Measurements from ENCODE around the gene PLCL2.

Gene PLCL2

DNA sequence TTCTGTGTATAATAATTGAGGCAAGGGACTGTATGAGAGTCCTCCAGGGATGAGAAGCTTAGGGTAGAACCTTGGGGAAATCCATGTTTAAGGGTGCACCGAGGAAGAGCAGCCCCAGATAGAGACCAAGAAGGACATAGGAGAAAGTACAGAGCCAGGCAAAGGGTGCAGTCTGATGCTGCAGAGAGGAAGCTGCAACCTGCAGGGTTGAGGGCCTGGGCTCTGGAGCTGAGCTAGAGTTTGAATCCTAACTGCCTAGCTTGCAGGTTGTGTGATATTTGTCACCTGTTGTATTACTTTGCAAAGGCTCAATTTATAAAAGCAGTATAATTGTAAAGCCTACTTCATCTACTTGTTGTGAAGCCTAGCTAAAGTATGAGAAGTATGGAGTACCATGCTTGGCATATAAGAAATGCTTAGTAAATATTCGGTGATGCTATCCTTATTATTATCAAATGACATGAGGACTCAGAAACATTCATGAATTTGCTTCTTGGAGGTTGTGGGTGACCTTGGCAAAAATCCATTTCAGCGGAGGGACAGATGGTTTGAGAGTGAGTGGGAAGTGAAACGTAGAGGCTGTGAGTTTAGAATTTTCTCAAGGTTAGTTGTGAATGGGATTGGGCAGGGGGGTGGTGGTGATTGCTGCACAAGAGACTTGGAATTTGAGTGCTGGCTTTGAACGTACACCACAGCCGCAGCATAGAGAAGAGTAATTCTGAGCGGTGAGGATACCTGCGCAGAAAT lies 43.8 kb downstream of the PLCL2 start:
- no peak overlapping the region for H3K4me3 ChIP-seq (ENCODE audit: low read length)
- no peak overlapping the region for H3K9ac ChIP-seq (ENCODE audit: low read depth, low read length)
- no peaks in the 10 kb centered on the region for H3K27me3 ChIP-seq (ENCODE audit: insufficient read depth, low read length)
- peaks cover 6% of the 10 kb centered on the region for H3K4me1 ChIP-seq (ENCODE audit: insufficient read depth, low read length)
- no peaks in the 10 kb centered on the region for H3K36me3 ChIP-seq (ENCODE audit: insufficient read depth, low read length)
- H3K9me3 ChIP-seq (ENCODE audit: insufficient read depth, low read depth, low read length), result 0 out of 2 replicates have a peak, but pooled peaks cover 7% of the 10 kb centered on the region
- no peak overlapping the region for H3K27ac ChIP-seq (ENCODE audit: low read depth, low read length)
- 71% methylated on average over 6 of the region's 8 CpGs for WGBS

DNA sequence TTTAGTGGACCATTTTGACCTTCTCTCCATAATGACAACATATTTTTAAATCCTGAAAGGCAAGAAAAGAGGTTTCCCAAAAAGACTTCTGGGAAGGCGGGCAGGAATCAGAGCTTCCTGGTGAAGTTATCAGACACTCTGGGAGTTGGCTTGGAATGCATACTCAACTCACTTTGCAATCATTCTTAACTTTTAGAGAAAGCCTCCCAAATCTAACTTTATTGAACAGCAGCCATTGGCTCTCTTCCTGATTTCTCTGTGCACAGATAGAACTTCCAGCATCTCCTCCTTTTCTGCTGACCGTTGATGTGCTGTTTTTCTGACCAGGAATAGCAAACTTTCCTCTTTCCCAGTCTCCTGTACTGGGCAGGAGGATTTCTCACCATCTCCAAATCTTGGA lies 44.6 kb downstream of the PLCL2 start:
- Histone ChIP-seq H3K27ac (ENCODE audit: low read depth, low read length) (no peak overlapping the region), H3K4me3 (ENCODE audit: low read length) (no peak overlapping the region), H3K27me3 (ENCODE audit: insufficient read depth, low read length) (no peaks in the 10 kb centered on the region), H3K36me3 (ENCODE audit: insufficient read depth, low read length) (no peaks in the 10 kb centered on the region), H3K9ac (ENCODE audit: low read depth, low read length) (no peak overlapping the region), H3K9me3 (ENCODE audit: insufficient read depth, low read depth, low read length) (0 out of 2 replicates have a peak, but pooled peaks cover 6% of the 10 kb centered on the region), H3K4me1 (ENCODE audit: insufficient read depth, low read length) (peaks cover 4% of the 10 kb centered on the region; the same call in 1 of the 2 replicates)
- whole genome bisulfite sequencing, result 96% methylated on average over 2 of the region's 2 CpGs

DNA sequence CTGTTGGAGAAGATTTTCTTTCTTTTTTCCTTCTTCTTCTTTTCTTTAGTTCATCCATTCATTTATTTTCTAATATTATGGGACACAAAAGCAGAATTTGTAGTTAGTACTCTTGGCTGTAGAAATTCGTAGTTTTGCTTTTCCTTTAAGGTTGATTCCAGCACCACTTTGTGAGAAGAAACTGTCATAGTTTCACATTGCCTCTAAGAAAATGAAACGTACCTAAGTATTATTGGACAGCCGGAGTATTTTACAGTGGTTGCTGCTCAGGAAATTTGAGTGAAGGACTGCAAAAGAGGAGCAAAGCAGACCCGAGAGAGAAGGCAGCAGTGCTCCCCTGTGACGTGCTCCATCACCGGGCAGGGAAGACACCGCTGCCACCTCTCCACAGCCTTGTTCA lies 48.1 kb downstream of the PLCL2 start:
- H3K9ac ChIP-seq (ENCODE audit: low read depth, low read length), result no peak overlapping the region

DNA sequence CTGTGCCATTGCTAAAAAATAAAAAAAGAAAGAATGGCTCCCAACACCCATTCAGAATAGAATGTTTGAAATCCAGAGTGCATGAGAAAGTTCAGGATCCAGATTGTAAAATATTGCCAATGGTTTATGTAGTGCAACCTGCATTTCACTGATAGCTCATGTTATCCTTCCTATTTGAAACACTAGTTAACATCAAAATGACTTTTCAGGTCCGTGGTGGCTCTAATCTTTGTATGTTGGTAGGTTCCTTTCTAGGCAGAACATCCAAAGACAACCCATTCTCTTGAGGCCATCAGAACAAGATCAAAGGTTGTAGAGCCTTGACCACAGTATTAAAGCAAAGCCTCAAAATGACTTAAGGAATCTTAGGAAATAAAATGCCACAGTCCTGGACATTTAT lies 51.0 kb downstream of the PLCL2 start:
- no peaks in the 10 kb centered on the region for H3K27me3 ChIP-seq (ENCODE audit: insufficient read depth, low read length)
- H3K27ac ChIP-seq (ENCODE audit: low read depth, low read length), result no peak overlapping the region
- no peaks in the 10 kb centered on the region for H3K36me3 ChIP-seq (ENCODE audit: insufficient read depth, low read length)
- H3K4me3 ChIP-seq (ENCODE audit: low read length), result no peak overlapping the region
- 60% methylated on average over 1 of the region's 1 CpG for WGBS
- no peaks in the 10 kb centered on the region for H3K9me3 ChIP-seq (ENCODE audit: insufficient read depth, low read depth, low read length)
- H3K9ac ChIP-seq (ENCODE audit: low read depth, low read length), result no peak overlapping the region
- peaks cover 14% of the 10 kb centered on the region for H3K4me1 ChIP-seq (ENCODE audit: insufficient read depth, low read length)

More for the DNA sequence above, 48.1 kb downstream of the PLCL2 start:
- no peak overlapping the region for H3K4me3 ChIP-seq (ENCODE audit: low read length)
- H3K36me3 ChIP-seq (ENCODE audit: insufficient read depth, low read length), result no peaks in the 10 kb centered on the region
- H3K4me1 ChIP-seq (ENCODE audit: insufficient read depth, low read length), result peaks cover 14% of the 10 kb centered on the region
- H3K27me3 ChIP-seq (ENCODE audit: insufficient read depth, low read length), result no peaks in the 10 kb centered on the region
- no peak overlapping the region for H3K27ac ChIP-seq (ENCODE audit: low read depth, low read length)
- 93% methylated on average over 7 of the region's 7 CpGs for WGBS
- H3K9me3 ChIP-seq (ENCODE audit: insufficient read depth, low read depth, low read length), result no peaks in the 10 kb centered on the region

DNA sequence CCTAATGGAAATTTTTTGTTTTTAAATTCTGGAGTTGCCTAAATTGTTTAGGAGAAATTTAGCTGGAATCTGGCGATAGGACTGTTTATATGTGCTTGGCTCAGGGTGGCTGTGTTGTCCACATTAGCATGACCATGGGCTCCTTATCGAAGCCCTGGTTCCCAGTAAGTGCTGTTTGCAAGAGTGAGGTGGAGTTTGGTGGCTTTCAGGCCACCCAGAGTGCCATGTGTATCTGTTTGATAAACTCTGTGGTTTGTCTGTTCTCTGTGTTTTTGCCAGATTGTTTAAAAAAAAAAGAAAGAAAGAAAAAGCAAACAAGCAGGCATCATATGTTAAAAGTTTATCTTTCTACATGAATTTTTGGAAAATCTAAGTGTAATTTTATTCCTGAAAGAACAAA lies 51.5 kb downstream of the PLCL2 start:
- Histone ChIP-seq H3K4me1 (ENCODE audit: insufficient read depth, low read length) (peaks cover 14% of the 10 kb centered on the region), H3K4me3 (ENCODE audit: low read length) (no peak overlapping the region)
- 57% methylated on average over 2 of the region's 2 CpGs for WGBS

DNA sequence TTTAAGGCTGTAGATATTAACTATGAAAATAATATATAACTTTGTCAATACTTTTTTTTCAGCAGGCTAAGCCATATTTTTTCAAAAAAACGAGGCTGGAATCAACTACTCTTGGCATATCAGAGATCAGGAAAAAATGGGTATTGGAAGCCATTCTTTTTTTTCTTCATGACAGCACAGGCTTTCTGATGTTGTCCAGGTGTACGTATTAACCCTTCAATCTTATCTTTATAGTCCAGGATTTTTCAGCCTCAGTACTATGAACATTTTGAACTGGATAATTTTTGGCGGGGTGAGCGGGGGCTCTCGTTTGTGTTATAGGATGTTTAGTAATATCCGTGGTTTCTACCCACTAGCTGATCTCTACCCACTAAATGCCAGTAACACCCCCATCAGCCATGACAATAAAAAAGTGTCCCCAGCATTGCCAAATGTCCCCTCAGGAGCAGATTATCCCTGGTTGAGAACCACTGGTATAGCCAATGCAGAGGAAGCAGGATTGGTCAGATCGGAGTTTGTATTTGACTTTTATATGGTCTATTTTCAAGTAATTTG lies 52.0 kb downstream of the PLCL2 start:
- WGBS, result 94% methylated on average over 4 of the region's 7 CpGs
- Histone ChIP-seq H3K27me3 (ENCODE audit: insufficient read depth, low read length) (no peaks in the 10 kb centered on the region), H3K4me1 (ENCODE audit: insufficient read depth, low read length) (peaks cover 14% of the 10 kb centered on the region), H3K36me3 (ENCODE audit: insufficient read depth, low read length) (no peaks in the 10 kb centered on the region), H3K9me3 (ENCODE audit: insufficient read depth, low read depth, low read length) (no peaks in the 10 kb centered on the region), H3K4me3 (ENCODE audit: low read length) (no peak overlapping the region), H3K27ac (ENCODE audit: low read depth, low read length) (no peak overlapping the region), H3K9ac (ENCODE audit: low read depth, low read length) (no peak overlapping the region)

More for the DNA sequence above, 51.5 kb downstream of the PLCL2 start:
- H3K9me3 ChIP-seq (ENCODE audit: insufficient read depth, low read depth, low read length), result no peaks in the 10 kb centered on the region
- no peak overlapping the region for H3K9ac ChIP-seq (ENCODE audit: low read depth, low read length)
- no peaks in the 10 kb centered on the region for H3K27me3 ChIP-seq (ENCODE audit: insufficient read depth, low read length)
- H3K27ac ChIP-seq (ENCODE audit: low read depth, low read length), result no peak overlapping the region
- no peaks in the 10 kb centered on the region for H3K36me3 ChIP-seq (ENCODE audit: insufficient read depth, low read length)

DNA sequence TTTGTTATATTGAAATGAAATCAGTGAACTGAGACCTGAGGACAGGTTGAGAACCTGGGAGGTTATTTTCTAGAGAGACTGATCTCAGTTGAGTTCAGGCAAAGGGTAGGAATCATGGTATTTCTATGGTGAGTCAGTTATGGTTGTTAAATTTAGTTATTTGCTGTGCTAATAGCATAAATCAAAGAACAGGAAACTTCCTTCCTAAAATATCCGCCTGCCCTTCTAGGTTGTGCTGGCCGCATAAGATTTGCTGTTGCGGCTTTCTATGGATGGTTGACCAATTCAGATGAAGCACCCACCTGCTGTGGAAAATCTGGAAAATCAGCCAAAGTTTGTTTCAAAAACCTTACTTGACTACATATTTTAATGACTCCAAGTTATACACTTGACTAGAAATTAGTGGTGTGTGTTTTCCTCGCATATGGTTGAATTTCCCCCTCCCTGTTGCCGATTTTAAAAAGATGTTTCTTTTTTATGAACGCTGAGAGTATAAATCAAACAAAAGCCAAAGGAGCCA lies 52.6 kb downstream of the PLCL2 start:
- Histone ChIP-seq H3K4me3 (ENCODE audit: low read length) (no peak overlapping the region), H3K27ac (ENCODE audit: low read depth, low read length) (no peak overlapping the region), H3K4me1 (ENCODE audit: insufficient read depth, low read length) (peaks cover 14% of the 10 kb centered on the region), H3K36me3 (ENCODE audit: insufficient read depth, low read length) (no peaks in the 10 kb centered on the region), H3K9ac (ENCODE audit: low read depth, low read length) (no peak overlapping the region), H3K27me3 (ENCODE audit: insufficient read depth, low read length) (no peaks in the 10 kb centered on the region), H3K9me3 (ENCODE audit: insufficient read depth, low read depth, low read length) (no peaks in the 10 kb centered on the region)
- WGBS, result 97% methylated on average over 6 of the region's 6 CpGs

DNA sequence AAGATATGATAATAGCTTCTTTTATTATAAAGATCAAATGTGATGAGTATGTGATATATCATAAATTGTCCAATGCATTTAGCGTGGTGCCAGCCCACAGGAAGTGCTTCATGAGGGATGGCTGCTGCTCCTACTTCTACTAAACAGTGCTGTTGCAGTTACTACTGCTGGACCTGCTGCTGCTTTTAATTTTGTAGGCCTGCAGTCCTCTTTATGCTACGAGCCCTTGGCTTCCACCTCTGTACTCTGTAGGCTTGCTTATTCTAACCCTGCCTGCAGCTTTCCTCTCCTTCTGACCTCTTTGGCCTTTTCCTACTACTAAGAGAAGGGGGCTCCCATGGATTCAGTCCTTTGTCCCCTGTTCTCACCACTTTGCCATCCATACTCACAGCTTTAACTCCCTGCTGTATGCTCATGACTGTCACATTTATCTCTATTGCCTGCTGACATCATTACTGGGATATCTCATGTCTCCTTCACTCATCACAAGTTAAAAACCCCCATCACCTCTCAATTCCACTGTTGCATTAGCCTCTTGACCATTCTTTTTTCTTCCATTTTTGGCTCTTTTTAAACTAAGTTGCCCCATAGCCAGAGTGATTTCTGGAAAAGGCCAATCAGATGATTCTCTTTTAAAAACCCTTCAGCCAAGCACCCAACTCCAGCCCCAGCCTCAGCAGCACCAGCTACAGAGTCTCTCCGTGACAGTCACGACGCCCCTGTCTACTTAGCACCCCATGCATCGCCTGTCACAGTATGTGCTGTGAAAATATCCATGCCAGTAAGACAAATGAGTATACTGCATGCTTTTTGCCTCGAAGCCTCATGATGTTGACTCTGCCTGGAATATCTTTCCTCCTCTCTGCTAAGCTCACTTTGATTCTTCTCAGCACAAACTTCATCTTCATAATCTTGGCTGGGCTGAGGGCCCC lies 56.3 kb downstream of the PLCL2 start:
- WGBS, result 93% methylated on average over 7 of the region's 7 CpGs
- H3K9ac ChIP-seq (ENCODE audit: low read depth, low read length), result no peak overlapping the region
- H3K4me3 ChIP-seq (ENCODE audit: low read length), result no peak overlapping the region
- no peaks in the 10 kb centered on the region for H3K27me3 ChIP-seq (ENCODE audit: insufficient read depth, low read length)
- no peak overlapping the region for H3K27ac ChIP-seq (ENCODE audit: low read depth, low read length)
- peaks cover 7% of the 10 kb centered on the region for H3K4me1 ChIP-seq (ENCODE audit: insufficient read depth, low read length)
- H3K36me3 ChIP-seq (ENCODE audit: insufficient read depth, low read length), result no peaks in the 10 kb centered on the region
- no peaks in the 10 kb centered on the region for H3K9me3 ChIP-seq (ENCODE audit: insufficient read depth, low read depth, low read length)

DNA sequence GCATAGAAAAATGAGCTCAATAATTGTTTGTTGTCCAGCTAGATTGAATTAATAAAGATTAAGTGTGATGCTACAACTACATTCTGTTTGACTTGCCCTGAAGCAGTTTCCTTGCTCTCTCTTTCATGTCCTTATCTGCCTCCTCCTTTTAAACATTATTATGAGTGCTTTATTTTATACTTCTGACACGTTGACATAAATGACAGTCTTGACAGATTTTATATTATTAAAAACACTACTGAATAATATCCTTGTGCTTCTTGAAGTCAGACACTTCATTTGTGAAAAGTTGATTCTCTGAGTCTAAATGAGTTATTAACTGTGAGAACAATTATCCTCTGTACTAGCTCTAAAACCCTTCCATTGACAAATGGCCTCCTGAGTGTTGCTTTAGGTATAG lies 58.2 kb downstream of the PLCL2 start:
- no peaks in the 10 kb centered on the region for H3K36me3 ChIP-seq (ENCODE audit: insufficient read depth, low read length)
- no CpG with 5 or more reads among the region's 1 CpG for WGBS

DNA sequence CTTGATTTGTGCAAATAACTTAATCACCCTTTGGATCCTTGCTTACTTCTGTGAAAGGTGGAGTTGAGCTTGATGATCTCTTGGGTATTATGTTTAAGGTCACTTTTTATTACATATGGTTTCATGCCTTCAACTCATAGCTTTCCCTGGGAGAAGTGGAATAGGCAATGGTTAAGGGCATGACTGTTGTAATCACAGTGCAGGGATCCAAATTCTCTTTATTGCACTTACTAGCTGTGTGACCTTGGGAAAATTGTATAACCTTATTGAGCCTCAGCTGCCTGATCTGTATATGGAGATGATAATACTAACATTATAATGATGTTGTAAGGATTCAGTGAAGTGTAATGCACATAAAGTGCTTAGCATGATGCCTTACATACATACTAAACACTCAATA lies 59.1 kb downstream of the PLCL2 start:
- H3K36me3 ChIP-seq (ENCODE audit: insufficient read depth, low read length), result no peaks in the 10 kb centered on the region
- H3K27ac ChIP-seq (ENCODE audit: low read depth, low read length), result no peak overlapping the region
- H3K27me3 ChIP-seq (ENCODE audit: insufficient read depth, low read length), result no peaks in the 10 kb centered on the region
- no peak overlapping the region for H3K4me3 ChIP-seq (ENCODE audit: low read length)
- no peak overlapping the region for H3K9ac ChIP-seq (ENCODE audit: low read depth, low read length)
- H3K4me1 ChIP-seq (ENCODE audit: insufficient read depth, low read length), result no peaks in the 10 kb centered on the region
- no peaks in the 10 kb centered on the region for H3K9me3 ChIP-seq (ENCODE audit: insufficient read depth, low read depth, low read length)

More for the DNA sequence above, 58.2 kb downstream of the PLCL2 start:
- Histone ChIP-seq H3K4me3 (ENCODE audit: low read length) (no peak overlapping the region), H3K27ac (ENCODE audit: low read depth, low read length) (no peak overlapping the region), H3K9me3 (ENCODE audit: insufficient read depth, low read depth, low read length) (no peaks in the 10 kb centered on the region), H3K9ac (ENCODE audit: low read depth, low read length) (no peak overlapping the region), H3K27me3 (ENCODE audit: insufficient read depth, low read length) (no peaks in the 10 kb centered on the region), H3K4me1 (ENCODE audit: insufficient read depth, low read length) (no peaks in the 10 kb centered on the region)

DNA sequence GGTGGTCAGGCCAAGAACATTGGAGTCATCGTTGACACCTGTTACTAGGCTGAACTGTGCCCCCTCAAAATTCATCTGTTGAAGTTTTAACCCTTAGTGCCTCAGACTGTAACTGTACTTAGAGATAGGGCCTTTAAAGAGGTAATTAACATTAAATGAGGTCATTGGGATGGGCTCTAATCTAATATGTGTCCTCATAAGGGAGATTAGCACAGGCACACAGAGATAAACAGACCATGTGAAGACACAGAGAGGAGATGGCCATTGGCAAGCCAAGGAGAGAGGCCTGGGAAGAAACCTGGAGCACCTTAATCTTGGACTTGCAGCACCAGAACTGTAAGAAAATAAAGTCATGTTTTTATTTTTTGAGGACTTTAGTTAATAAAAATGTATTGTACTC lies 59.6 kb downstream of the PLCL2 start:
- WGBS, result 91% methylated on average over 1 of the region's 1 CpG
- H3K27me3 ChIP-seq (ENCODE audit: insufficient read depth, low read length), result no peaks in the 10 kb centered on the region
- H3K27ac ChIP-seq (ENCODE audit: low read depth, low read length), result no peak overlapping the region
- no peak overlapping the region for H3K9ac ChIP-seq (ENCODE audit: low read depth, low read length)
- H3K4me1 ChIP-seq (ENCODE audit: insufficient read depth, low read length), result no peaks in the 10 kb centered on the region
- no peak overlapping the region for H3K4me3 ChIP-seq (ENCODE audit: low read length)
- H3K36me3 ChIP-seq (ENCODE audit: insufficient read depth, low read length), result no peaks in the 10 kb centered on the region
- no peaks in the 10 kb centered on the region for H3K9me3 ChIP-seq (ENCODE audit: insufficient read depth, low read depth, low read length)
